ENCODE data around the gene ECHDC3. TPM values are rescaled to one million over a fixed set of nuclear protein-coding genes. Genes with fewer than 3 reads are reported as not detected.
A peak's percentile ranks its signal among the peaks of the same experiment; 100 is the strongest.

The ECHDC3 gene
- total RNA-seq, 2 donors from 2014 or later: 12.9 to 13.6 TPM

GRCh38 chr10:11798845-11799735 is 56.9 kb downstream of the ECHDC3 start:
- no peaks in the 10 kb centered on the region for H3K27me3 ChIP-seq (ENCODE audit: control insufficient read depth, insufficient read depth, low read length, poor library complexity, severe bottlenecking)
- TF ChIP-seq CTCF (conservative IDR thresholded peaks at IDR 0.05): no peak
- Mint-ChIP-seq H3K27me3 (ENCODE audit: insufficient read depth) (no peaks in the 10 kb centered on the region), H3K27ac (peak overlapping the region; percentile 65), H3K36me3 (ENCODE audit: low read depth) (no peaks in the 10 kb centered on the region), H3K9me3 (peaks cover 46% of the 10 kb centered on the region), H3K4me1 (peaks cover 3% of the 10 kb centered on the region), H3K4me3 (no peak overlapping the region)
- no peak overlapping the region for H3K9ac ChIP-seq (ENCODE audit: extremely low read depth, low read length, poor library complexity, severe bottlenecking)
- H3K36me3 ChIP-seq (ENCODE audit: control insufficient read depth, insufficient read depth, low read length): no peaks in the 10 kb centered on the region
- peak; percentile 87 for DNase-seq
- no peak overlapping the region for H3K4me3 ChIP-seq (ENCODE audit: low read length)
- peaks cover 13% of the 10 kb centered on the region for H3K9me3 ChIP-seq (ENCODE audit: control insufficient read depth, low read length)
- WGBS, 2 experiments (ENCODE audit: insufficient coverage in 1 of 2, insufficient read length in 1 of 2): 82 to 85% methylated on average over 12 to 18 of the region's 18 CpGs
- H3K27ac ChIP-seq (ENCODE audit: low read depth, low read length): no peak overlapping the region
- peaks cover 2% of the 10 kb centered on the region for H3K4me1 ChIP-seq (ENCODE audit: control insufficient read depth, insufficient read depth, low read length)

- Mint-ChIP-seq H3K36me3 (ENCODE audit: low read depth) (no peaks in the 10 kb centered on the region), H3K27me3 (ENCODE audit: insufficient read depth) (no peaks in the 10 kb centered on the region), H3K9me3 (peaks cover 40% of the 10 kb centered on the region), H3K4me3 (no peak overlapping the region), H3K27ac (no peak overlapping the region), H3K4me1 (peaks cover 3% of the 10 kb centered on the region)
- Histone ChIP-seq H3K4me1 (ENCODE audit: control insufficient read depth, insufficient read depth, low read length) (peaks cover 2% of the 10 kb centered on the region), H3K27ac (ENCODE audit: low read depth, low read length) (no peak overlapping the region), H3K9me3 (ENCODE audit: control insufficient read depth, low read length) (peaks cover 13% of the 10 kb centered on the region), H3K27me3 (ENCODE audit: control insufficient read depth, insufficient read depth, low read length, poor library complexity, severe bottlenecking) (no peaks in the 10 kb centered on the region), H3K9ac (ENCODE audit: extremely low read depth, low read length, poor library complexity, severe bottlenecking) (no peak overlapping the region), H3K36me3 (ENCODE audit: control insufficient read depth, insufficient read depth, low read length) (no peaks in the 10 kb centered on the region), H3K4me3 (ENCODE audit: low read length) (no peak overlapping the region)
- 92 to 97% methylated on average over 9 of the region's 9 CpGs for WGBS, 2 experiments (ENCODE audit: insufficient coverage in 1 of 2, insufficient read length in 1 of 2)
- TF ChIP-seq CTCF (conservative IDR thresholded peaks at IDR 0.05): no peak
- no peak for DNase-seq
Measured at GRCh38 chr10:11799736-11800080, 57.5 kb downstream of the ECHDC3 start.

- Mint-ChIP-seq H3K27me3 (ENCODE audit: insufficient read depth) (no peaks in the 10 kb centered on the region), H3K9me3 (peaks cover 7% of the 10 kb centered on the region), H3K4me1 (no peaks in the 10 kb centered on the region), H3K27ac (no peak overlapping the region), H3K4me3 (no peak overlapping the region), H3K36me3 (ENCODE audit: low read depth) (no peaks in the 10 kb centered on the region)
- Histone ChIP-seq H3K4me3 (ENCODE audit: low read length) (no peak overlapping the region), H3K27ac (ENCODE audit: low read depth, low read length) (no peak overlapping the region), H3K9me3 (ENCODE audit: control insufficient read depth, low read length) (no peaks in the 10 kb centered on the region), H3K27me3 (ENCODE audit: control insufficient read depth, insufficient read depth, low read length, poor library complexity, severe bottlenecking) (no peaks in the 10 kb centered on the region), H3K36me3 (ENCODE audit: control insufficient read depth, insufficient read depth, low read length) (no peaks in the 10 kb centered on the region), H3K9ac (ENCODE audit: extremely low read depth, low read length, poor library complexity, severe bottlenecking) (no peak overlapping the region), H3K4me1 (ENCODE audit: control insufficient read depth, insufficient read depth, low read length) (peaks cover 2% of the 10 kb centered on the region)
- no peak for DNase-seq
- no peak for TF ChIP-seq CTCF (conservative IDR thresholded peaks at IDR 0.05)
- 94 to 98% methylated on average over 13 to 16 of the region's 16 CpGs for WGBS, 2 experiments (ENCODE audit: insufficient coverage in 1 of 2, insufficient read length in 1 of 2)
Measured at GRCh38 chr10:11804336-11804735, 62.2 kb downstream of the ECHDC3 start.

All from endodermal cell (in vitro differentiated cells).